ENCODE measurements around the gene CYP24A1.

Gene CYP24A1

GRCh38 chr20:54161008-54161820, 12.6 kb downstream of the CYP24A1 start:
- no peaks in the 10 kb centered on the region for H3K4me1 ChIP-seq (ENCODE audit: insufficient read depth, low read length, severe bottlenecking)
- H3K27me3 ChIP-seq (ENCODE audit: insufficient read depth, low read length): peaks cover 8% of the 10 kb centered on the region; the same call in 1 of the 2 replicates
- H3K9ac ChIP-seq (ENCODE audit: low read length): no peak overlapping the region
- no peak overlapping the region for H2AFZ ChIP-seq (ENCODE audit: low read length)
- no peak overlapping the region for H3K4me3 ChIP-seq (ENCODE audit: low read depth, low read length, poor library complexity, severe bottlenecking)
- no peaks in the 10 kb centered on the region for H3F3A ChIP-seq (ENCODE audit: insufficient read depth, low read length)
- no peaks in the 10 kb centered on the region for H3K9me2 ChIP-seq (ENCODE audit: low read depth, low read length)
- no peaks in the 10 kb centered on the region for H3K79me2 ChIP-seq (ENCODE audit: insufficient read depth, low read length)
- H4K20me1 ChIP-seq (ENCODE audit: insufficient read depth, low read length): no peaks in the 10 kb centered on the region
- H3K4me2 ChIP-seq (ENCODE audit: low read length): no peak overlapping the region
- H3K27ac ChIP-seq (ENCODE audit: low read depth, low read length, poor library complexity, severe bottlenecking): no peak overlapping the region
- no peaks in the 10 kb centered on the region for H3K9me3 ChIP-seq (ENCODE audit: low read length)
- no peaks in the 10 kb centered on the region for H3K36me3 ChIP-seq (ENCODE audit: insufficient read depth, low read length)
- TF ChIP-seq CTCF (IDR thresholded peaks at IDR 0.05; ENCODE audit: low read length) (no peak), EZH2 (IDR thresholded peaks at IDR 0.05; ENCODE audit: borderline replicate concordance, low read length) (no peak)

GRCh38 chr20:54160065-54161007, 13.4 kb downstream of the CYP24A1 start:
- Histone ChIP-seq H3K27me3 (ENCODE audit: insufficient read depth, low read length) (peaks cover 8% of the 10 kb centered on the region; the same call in 1 of the 2 replicates), H3F3A (ENCODE audit: insufficient read depth, low read length) (no peaks in the 10 kb centered on the region), H2AFZ (ENCODE audit: low read length) (no peak overlapping the region), H3K27ac (ENCODE audit: low read depth, low read length, poor library complexity, severe bottlenecking) (no peak overlapping the region), H3K79me2 (ENCODE audit: insufficient read depth, low read length) (no peaks in the 10 kb centered on the region), H3K4me1 (ENCODE audit: insufficient read depth, low read length, severe bottlenecking) (no peaks in the 10 kb centered on the region), H3K4me2 (ENCODE audit: low read length) (no peak overlapping the region), H3K36me3 (ENCODE audit: insufficient read depth, low read length) (no peaks in the 10 kb centered on the region), H3K9me2 (ENCODE audit: low read depth, low read length) (no peaks in the 10 kb centered on the region), H3K9me3 (ENCODE audit: low read length) (no peaks in the 10 kb centered on the region), H3K9ac (ENCODE audit: low read length) (no peak overlapping the region), H4K20me1 (ENCODE audit: insufficient read depth, low read length) (no peaks in the 10 kb centered on the region), H3K4me3 (ENCODE audit: low read depth, low read length, poor library complexity, severe bottlenecking) (no peak overlapping the region)
- TF ChIP-seq EZH2 (IDR thresholded peaks at IDR 0.05; ENCODE audit: borderline replicate concordance, low read length) (no peak), CTCF (IDR thresholded peaks at IDR 0.05; ENCODE audit: low read length) (no peak)

GRCh38 chr20:54158856-54159418, 14.8 kb downstream of the CYP24A1 start:
- Histone ChIP-seq H2AFZ (ENCODE audit: low read length) (no peak overlapping the region), H3K36me3 (ENCODE audit: insufficient read depth, low read length) (no peaks in the 10 kb centered on the region), H3K4me1 (ENCODE audit: insufficient read depth, low read length, severe bottlenecking) (no peaks in the 10 kb centered on the region), H3K79me2 (ENCODE audit: insufficient read depth, low read length) (no peaks in the 10 kb centered on the region), H3K4me2 (ENCODE audit: low read length) (no peak overlapping the region), H3K4me3 (ENCODE audit: low read depth, low read length, poor library complexity, severe bottlenecking) (no peak overlapping the region), H3K9ac (ENCODE audit: low read length) (no peak overlapping the region), H3K27me3 (ENCODE audit: insufficient read depth, low read length) (peaks cover 8% of the 10 kb centered on the region; the same call in 1 of the 2 replicates), H3K9me2 (ENCODE audit: low read depth, low read length) (no peaks in the 10 kb centered on the region), H3K27ac (ENCODE audit: low read depth, low read length, poor library complexity, severe bottlenecking) (no peak overlapping the region), H3K9me3 (ENCODE audit: low read length) (no peaks in the 10 kb centered on the region), H4K20me1 (ENCODE audit: insufficient read depth, low read length) (no peaks in the 10 kb centered on the region), H3F3A (ENCODE audit: insufficient read depth, low read length) (no peaks in the 10 kb centered on the region)
- TF ChIP-seq EZH2 (IDR thresholded peaks at IDR 0.05; ENCODE audit: borderline replicate concordance, low read length) (no peak), CTCF (IDR thresholded peaks at IDR 0.05; ENCODE audit: low read length) (no peak)
